GM19438 (cell line): ENCODE data around the gene TRAPPC8.
"Not testable (repeated sequence)": the region's sequence is repeated elsewhere in the genome, so short reads cannot be mapped to it uniquely, and the experiment has no call there.

Experiments
- ATAC-seq: cut with Tn5 transposase; IDR thresholded peaks from one replicate; pipeline ENCODE4 v1.9.1; 2021; ENCODE audit warnings: low read depth; ENCODE audit not compliant: unreplicated experiment

TRAPPC8 gene

DNA sequence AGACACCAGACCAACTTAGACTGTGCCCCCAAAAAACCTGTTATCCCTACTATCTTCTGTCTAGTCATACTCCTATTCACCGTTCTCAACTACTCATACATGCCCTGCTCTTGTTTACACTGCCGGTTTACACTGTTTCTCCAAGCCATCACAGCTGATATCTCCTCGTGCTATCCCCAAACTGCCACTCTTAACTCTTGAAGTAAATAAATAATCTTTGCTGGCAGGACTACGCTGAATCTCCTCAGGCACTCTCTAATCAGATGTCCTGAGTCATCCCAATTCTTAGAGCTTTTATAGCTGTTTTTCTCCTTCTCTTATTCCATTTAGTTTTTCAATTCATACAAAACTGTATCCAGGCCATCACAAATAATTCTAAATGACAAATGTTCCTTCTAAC is 133.9 kb downstream of the TRAPPC8 start:
- ATAC-seq: not testable (repeated sequence)

DNA sequence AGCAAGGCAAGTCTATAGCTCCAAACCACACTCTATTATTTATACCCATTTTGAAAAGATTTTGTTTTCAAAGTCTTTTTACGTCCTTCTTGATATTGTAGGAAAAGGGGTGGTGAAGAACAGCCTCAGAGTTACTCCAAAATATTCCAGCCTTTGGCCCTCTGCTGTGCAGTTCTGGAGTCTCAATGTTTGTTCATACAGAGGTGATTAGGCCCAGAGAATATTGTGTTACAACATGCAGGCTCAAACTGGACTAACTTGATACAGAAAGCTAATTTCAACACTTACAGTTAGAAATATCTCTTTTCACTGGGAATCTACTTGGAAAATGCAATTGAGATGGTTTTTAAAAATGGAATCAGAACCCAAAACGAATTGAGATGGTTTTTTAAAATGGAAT is 141.8 kb downstream of the TRAPPC8 start:
- ATAC-seq: no peak

DNA sequence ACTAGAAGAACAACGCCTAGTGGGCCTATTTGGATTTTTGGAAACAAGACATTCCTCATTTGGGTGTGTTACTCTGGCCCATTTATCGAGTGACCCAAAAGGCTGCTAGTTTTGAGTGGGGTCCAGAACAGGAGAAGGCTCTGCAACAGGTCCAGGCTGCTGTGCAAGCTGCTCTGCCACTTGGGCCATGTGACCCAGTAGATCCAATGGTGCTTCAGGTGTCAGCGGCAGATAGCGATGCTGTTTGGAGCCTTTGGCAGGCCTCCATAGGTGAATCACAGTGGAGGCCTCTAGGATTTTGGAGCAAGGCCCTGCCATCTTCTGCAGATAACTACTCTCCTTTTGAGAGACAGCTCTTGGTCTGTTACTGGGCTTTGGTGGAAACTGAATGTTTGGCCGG is 143.7 kb downstream of the TRAPPC8 start:
- not testable (repeated sequence) for ATAC-seq

DNA sequence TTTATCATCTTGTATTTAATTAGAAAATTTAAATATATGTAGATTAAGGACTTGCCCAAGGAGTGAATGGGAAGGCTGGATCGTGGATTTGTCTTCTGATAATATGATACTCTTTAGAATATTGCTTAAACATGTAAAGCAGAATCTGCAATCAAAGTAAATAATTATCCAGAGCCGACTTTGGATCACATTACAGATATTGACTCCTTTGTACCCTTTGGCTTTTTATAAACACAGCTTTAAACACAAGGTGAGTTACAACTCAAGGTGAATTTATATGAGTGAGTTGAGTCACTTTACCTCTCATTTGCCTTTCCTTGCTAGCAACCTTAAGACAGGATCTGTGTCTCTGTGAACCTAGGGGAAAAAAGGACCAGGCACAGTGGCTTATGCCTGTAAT is 144.5 kb downstream of the TRAPPC8 start:
- ATAC-seq: no peak

DNA sequence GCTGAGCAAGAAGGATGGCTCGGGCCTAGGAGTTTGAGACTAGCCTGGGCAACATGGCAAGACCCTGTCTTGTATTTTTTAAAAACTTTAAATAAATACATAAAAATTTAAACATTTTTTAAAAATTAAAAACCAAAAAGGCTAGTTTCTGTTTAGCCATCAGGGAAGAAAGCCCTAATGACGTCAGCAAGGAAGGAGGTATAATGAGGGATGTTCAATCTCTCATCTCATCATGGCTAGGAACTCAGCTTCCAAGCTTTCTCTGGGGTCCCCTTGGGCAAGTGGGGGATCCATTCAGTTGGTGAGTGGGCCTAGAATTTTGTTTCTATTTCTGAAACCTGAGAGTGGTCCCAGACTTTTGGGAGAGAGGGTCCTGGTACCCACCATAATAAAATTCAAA is 147.2 kb downstream of the TRAPPC8 start:
- no peak for ATAC-seq

DNA sequence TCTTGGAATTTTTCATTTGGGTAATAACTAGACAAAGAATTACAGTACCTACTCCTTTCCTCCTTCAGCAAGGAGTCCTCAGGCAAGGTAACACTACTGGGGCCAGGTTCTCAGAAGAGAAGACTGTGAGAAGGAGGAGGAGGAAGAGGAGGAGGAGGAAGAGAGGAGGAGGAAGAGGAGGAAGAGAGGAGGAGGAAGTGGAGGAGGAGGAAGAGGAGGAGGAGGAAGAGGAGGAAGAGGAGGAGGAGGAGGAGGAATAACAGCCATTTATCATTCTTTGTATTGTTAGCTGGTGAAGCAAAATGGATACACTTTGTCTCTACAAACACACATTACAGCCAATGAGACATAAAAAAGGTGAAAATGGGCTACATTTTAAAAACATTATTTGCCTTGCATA is 149.4 kb downstream of the TRAPPC8 start:
- no peak for ATAC-seq

DNA sequence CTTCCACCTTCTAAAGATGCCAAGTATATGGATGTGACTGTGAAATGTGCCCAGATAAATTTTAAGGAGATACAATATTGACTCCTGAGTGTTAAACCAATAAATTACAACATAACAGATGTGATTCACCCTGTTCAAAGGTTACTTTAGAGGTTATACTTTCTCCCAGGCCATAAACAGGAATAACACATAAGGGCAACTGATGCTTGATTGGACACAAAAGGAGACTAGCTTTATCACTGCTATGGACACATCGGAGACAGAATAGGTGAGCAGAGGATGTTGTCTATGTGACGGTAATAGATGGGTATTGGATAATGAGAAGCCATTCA is 150.4 kb downstream of the TRAPPC8 start:
- no peak for ATAC-seq

DNA sequence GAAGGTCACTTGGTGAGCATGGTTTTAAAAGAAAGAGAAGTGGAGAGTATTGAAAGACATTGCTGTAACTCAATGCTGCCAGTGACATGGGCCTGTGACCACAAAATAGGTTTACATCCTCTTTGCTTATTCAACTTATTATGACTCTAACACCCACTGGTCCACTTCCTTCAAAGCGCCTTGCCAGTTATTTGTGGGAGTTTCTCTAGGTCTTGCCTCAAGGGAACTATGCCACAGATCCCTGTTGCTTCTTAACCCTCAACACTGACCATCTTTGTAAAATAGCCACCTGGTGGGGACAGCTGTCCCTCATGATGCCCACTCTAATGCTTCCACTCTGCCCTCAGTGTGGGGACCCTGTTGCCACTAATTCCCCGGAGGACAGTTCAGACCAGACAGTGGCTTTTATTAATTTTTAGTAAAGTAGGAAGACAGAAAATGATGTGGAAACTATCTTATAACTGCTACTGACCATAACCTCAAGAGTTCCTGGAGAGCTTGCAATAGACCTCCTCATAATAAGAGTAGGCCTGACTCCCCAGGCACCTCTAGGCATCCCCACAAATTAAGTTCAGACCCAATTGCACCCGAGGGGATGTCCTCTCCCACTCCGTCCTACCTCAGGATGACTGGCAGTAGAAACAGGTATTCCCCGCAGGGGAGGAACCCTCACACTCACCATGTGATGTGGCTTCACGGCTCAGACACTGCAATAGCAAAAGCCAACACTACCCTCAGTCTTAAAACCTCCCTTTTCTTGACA is 150.9 kb downstream of the TRAPPC8 start:
- peak; percentile 94 for ATAC-seq

GRCh38 chr18:31789409-31789808 is 153.5 kb downstream of the TRAPPC8 start:
- no peak for ATAC-seq

- no peak for ATAC-seq
These were observed 159.9 kb downstream of the TRAPPC8 start for GRCh38 chr18:31783059-31783458.
